Measurements from ENCODE around the gene NRXN3.
"Not testable (repeated sequence)": the region's sequence is repeated elsewhere in the genome, so short reads cannot be mapped to it uniquely, and the experiment has no call there.

NRXN3 gene

GRCh38 chr14:79096811-79097210, 926.6 kb downstream of the NRXN3 start:
- no peak for TF ChIP-seq CTCF (IDR thresholded peaks at IDR 0.05; ENCODE audit: low read depth, low read length, missing control alignments)
- no peak overlapping the region for H3K4me3 ChIP-seq (replicated peaks; ENCODE audit: low read depth, low read length)
- DNase-seq (ENCODE audit: extremely low read depth, low read depth), result no peak

- TF ChIP-seq CTCF (IDR thresholded peaks at IDR 0.05; ENCODE audit: low read depth, low read length, missing control alignments), result no peak
- H3K4me3 ChIP-seq (replicated peaks; ENCODE audit: low read depth, low read length), result no peak overlapping the region
- DNase-seq (ENCODE audit: extremely low read depth, low read depth), result no peak
These were observed 928.2 kb downstream of the NRXN3 start for GRCh38 chr14:79098324-79098723.

- no peak for DNase-seq (ENCODE audit: extremely low read depth, low read depth)
- H3K4me3 ChIP-seq (replicated peaks; ENCODE audit: low read depth, low read length), result no peak overlapping the region
- TF ChIP-seq CTCF (IDR thresholded peaks at IDR 0.05; ENCODE audit: low read depth, low read length, missing control alignments), result no peak
These were observed 930.4 kb downstream of the NRXN3 start for GRCh38 chr14:79100578-79100977.

GRCh38 chr14:79101388-79101787, 931.2 kb downstream of the NRXN3 start:
- DNase-seq (ENCODE audit: extremely low read depth, low read depth), result no peak
- no peak for TF ChIP-seq CTCF (IDR thresholded peaks at IDR 0.05; ENCODE audit: low read depth, low read length, missing control alignments)
- no peak overlapping the region for H3K4me3 ChIP-seq (replicated peaks; ENCODE audit: low read depth, low read length)

GRCh38 chr14:79103764-79104163, 933.6 kb downstream of the NRXN3 start:
- TF ChIP-seq CTCF (IDR thresholded peaks at IDR 0.05; ENCODE audit: low read depth, low read length, missing control alignments), result no peak
- DNase-seq (ENCODE audit: extremely low read depth, low read depth), result no peak
- no peak overlapping the region for H3K4me3 ChIP-seq (replicated peaks; ENCODE audit: low read depth, low read length)

GRCh38 chr14:79110564-79110963, 940.4 kb downstream of the NRXN3 start:
- H3K4me3 ChIP-seq (replicated peaks; ENCODE audit: low read depth, low read length); DNase-seq (ENCODE audit: extremely low read depth, low read depth): not testable (repeated sequence)

- no peak overlapping the region for H3K4me3 ChIP-seq (replicated peaks; ENCODE audit: low read depth, low read length)
- no peak for DNase-seq (ENCODE audit: extremely low read depth, low read depth)
- no peak for TF ChIP-seq CTCF (IDR thresholded peaks at IDR 0.05; ENCODE audit: low read depth, low read length, missing control alignments)
These were observed 941.9 kb downstream of the NRXN3 start for GRCh38 chr14:79111987-79112501.

Data from HFF-Myc (cell line).